Islet of Langerhans (tissue), 1 donor: ENCODE data around the gene TASP1.
"Not testable (repeated sequence)": the region's sequence is repeated elsewhere in the genome, so short reads cannot be mapped to it uniquely, and the experiment has no call there.

Source experiments
- FAIRE-seq: peaks from one replicate; lab custom pipeline; 2011; peaks lifted over from hg19 to GRCh38; lab: Jason Lieb, UNC

TASP1 gene

DNA sequence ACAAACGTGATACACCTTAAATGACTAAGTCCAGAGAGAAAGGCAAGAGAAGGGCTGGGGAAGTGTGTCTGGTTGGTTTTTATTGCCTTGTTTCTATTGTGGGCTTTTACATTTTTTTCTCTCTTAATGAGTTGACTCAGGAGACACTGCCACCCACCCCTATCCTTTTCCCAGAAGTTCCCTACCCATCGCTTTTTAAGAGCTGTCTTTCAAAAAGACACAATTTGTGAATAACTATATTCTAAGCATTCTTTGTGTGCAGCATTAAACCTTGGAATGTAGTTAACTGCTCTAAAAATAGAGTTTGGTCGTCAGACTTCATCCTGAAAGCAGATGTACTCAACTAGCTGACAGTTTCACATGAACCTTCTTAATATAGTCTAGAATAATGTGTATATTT is 242.7 kb downstream of the TASP1 start:
- FAIRE-seq: no peak

DNA sequence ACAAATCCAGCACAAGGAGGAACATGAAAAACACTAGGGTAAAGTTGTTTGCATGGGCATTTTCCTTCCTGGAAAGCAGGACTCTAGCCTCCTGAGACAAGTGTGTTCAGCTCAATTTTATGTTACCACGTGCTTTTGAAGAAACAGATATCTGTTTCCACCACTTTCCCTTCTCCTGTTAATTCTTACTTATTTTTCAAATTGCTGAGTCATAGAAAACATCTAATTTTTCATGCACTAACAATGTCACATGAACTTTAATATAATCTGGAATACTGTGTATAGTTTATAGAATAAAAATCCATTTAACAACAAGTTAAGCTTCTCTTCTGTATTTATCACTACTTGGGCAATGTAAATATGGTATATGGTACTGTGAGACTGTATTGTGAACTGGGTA is 243.5 kb downstream of the TASP1 start:
- no peak for FAIRE-seq

DNA sequence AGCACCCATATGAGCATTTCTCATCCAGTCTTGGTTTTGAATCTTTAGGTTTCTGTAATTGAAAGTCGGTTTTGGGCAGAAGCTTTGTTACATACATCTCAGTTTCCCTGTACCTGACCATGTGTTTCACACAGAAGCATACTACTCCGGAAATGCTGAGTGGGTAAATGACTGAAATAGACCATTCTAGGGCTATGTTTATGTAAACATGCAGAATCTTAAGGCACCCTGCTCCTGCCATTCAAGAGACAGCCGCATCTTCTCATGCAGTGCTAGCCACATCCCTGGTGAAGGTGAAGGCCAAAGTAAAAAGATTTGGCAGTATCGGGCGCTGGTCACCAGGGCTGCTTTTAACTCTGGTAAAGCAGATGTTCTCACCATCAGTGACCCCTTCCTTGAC is 246.3 kb downstream of the TASP1 start:
- no peak for FAIRE-seq

DNA sequence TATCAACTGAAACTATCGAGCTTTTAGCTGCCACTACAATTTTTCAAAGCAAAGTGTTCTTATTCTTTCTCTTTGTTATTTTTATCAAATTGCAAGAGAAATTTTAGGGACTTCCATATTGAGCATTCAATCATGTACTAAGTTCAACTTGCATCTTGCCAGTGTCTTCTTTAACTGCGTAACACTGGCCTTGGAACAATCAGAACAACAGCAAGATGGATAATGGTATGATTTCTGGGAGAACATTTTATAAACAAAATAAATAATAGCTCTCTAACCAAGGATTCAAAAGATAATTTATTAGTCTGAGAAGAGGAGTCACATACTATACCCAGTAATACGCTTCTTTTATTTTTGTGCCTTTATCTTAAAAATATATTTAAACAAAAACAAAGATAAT is 249.6 kb downstream of the TASP1 start:
- no peak for FAIRE-seq

DNA sequence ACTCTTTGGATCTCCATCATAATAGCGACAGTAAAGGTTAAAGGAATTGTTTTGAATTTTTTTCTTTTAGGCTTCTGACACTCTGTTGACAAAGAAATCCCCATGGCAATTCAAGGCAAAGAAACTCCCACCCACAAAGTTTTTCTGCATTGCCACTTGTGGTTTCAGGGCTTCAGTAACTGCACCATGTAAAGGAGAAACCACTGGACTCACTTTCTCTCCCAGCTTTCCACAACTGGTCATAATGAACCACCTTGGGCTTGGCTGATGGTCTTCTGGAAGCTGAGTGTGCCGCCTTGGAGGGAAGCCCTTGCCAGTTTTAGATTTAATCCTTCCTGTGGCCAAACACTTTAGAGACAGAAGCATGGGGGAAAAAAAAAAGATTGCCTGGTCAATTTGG is 254.6 kb downstream of the TASP1 start:
- FAIRE-seq: no peak

DNA sequence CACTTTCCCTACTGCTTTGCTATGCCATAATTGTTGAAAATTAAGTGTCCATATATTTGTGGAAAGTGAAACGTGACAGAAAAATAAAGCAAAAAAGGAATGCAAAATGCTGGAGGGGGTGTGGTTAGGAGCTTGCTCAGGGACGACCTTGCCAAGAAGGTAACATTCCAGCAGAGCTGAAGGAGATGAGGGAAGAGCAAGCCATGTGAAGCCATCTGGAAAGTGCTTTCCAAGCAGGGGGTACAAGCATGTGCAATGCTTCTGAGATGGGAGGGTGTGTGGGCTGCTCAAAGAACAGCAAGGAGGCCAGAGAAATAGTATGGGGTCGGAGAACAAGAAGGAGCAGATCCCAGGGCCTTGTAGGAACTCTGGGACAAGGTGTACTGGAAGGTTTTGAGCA is 255.9 kb downstream of the TASP1 start:
- no peak for FAIRE-seq

DNA sequence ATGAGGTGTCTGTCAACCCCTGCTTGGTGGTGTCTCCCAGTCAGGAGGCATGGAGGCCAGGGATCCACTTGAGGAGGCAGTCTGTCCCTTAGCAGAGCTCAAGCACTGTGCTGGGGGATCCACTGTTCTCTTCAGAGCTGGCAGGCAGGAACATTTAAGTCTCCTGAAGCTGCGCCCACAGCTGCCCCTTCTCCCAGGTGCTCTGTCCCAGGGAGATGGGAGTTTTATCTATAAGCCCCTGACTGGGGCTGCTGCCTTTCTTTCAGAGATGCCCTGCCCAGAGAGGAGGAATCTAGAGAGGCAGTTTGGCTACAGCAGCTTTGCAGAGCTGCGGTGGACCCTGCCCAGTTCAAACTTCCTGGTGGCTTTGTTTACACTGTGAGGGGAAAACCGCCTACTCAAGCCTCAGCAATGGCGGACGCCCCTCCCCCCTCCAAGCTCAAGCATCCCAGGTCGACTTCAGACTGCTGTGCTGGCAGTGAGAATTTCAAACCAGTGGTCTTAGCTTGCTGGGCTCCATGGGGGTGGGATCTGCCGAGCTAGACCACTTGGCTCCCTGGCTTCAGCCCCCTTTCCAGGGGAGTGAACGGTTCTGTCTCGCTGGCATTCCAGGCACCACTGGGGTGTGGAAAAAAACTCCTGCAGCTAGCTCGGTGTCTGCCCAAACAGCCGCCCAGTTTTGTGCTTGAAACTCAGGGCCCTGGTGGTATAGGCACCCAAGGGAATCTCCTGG is 258.1 kb downstream of the TASP1 start:
- not testable (repeated sequence) for FAIRE-seq

DNA sequence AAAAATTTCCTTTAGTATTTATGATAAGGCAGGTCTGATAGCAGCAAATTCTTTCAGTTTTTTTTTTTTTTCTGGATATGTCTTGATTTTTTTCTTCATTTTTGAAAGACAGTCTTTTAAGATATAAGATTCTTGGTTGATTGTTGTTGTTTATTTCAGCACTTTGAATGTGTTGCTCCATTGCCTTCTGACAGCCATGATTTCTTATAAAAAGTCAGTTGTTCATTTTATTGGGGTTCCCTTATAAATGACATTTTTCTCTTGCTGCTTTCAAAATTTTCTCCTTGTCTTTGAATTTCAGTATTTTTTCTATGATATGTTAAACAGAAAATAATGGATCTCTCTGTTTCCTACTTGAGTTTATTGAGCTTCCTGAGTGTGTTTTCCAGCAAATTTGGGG is 265.3 kb downstream of the TASP1 start:
- no peak for FAIRE-seq

DNA sequence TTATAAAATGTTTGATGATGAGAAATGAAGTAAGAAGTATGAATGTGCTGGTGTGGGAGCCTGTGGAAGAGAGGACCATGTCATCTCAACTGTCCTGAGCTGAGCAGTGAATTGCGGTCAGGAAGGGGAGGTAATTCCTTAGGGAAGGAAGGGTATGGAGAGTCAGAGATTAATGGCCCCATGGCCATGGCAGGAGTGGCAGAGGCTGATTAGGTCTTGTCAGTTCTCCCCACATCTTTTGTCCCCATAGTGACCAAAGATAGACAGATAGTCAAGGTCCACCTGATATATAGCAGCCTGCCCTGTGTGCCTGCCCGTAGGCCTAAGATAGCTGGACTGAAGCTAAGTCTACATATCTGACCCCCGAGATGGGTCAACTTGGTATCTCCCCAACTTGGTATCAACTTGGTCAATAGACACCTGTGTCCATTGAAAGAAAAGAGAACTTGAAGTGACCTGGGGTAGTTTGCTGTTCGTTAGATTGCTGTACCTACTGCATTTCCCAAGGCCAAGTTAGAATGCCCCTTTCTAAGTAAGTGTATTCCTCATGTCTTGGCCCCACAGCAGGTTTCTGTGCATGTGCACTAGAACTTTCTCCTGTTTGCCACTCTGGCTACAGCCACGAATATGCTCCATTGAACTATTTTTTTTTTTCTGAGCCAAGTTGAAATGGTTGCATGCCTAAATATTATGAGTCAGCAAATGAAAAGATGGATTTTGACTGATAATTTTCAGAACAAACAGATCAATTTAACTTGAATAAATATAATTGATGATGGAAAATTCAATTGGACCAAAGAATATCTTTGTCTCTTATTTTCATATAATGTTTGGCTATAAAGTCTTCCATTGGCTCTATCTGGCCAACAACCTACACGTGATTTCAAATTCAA is 274.2 kb downstream of the TASP1 start:
- FAIRE-seq: no peak

DNA sequence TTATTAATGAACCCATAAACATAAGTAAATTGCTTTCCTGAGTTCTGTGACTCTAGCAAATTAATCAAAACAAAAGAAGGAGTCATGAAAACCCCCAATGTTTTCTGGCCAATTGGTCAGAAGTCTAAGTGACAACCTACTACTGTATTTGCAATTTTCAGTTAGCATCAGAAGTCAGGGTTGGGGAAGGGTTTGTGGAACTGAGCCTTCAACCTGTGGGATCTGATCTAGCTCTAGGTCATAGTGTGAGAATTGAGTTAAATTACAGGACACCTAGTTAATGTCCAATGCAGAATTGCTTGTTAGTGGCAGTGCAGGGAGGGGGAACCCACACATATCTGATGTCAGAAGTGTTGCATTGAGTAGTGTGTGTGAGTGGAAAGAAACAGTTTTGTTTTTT is 275.3 kb downstream of the TASP1 start:
- FAIRE-seq: no peak

DNA sequence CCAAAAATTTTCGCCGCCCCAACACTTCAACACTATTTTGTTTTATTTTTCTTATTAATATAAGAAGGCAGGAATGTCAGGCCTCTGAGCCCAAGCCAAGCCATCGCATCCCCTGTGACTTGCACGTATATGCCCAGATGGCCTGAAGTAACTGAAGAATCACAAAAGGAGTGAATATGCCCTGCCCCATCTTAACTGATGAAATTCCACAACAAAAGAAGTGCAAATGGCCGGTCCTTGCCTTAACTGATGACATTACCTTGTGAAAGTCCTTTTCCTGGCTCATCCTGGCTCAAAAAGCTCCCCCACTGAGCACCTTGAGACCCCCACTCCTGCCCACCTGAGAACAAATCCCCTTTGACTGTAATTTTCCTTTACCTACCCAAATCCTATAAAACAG is 276.6 kb downstream of the TASP1 start:
- not testable (repeated sequence) for FAIRE-seq

DNA sequence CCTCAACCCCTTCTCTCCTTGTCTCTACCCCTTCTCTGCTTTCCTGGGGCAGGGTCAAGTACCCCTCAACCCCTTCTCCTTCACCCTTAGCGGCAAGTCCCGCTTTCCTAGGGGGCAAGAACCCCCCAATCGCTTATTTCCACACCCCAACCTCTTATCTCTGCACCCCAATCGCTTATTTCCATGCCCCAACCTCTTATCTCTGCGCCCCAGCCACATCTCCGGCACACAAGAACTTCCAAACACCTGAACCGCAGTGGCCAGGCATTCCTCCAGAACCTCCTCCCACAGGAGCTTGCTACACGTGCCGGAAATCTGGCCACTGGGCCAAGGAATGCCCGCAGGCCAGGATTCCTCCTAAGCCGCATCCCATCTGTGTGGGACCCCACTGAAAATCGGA is 279.8 kb downstream of the TASP1 start:
- FAIRE-seq: not testable (repeated sequence)

DNA sequence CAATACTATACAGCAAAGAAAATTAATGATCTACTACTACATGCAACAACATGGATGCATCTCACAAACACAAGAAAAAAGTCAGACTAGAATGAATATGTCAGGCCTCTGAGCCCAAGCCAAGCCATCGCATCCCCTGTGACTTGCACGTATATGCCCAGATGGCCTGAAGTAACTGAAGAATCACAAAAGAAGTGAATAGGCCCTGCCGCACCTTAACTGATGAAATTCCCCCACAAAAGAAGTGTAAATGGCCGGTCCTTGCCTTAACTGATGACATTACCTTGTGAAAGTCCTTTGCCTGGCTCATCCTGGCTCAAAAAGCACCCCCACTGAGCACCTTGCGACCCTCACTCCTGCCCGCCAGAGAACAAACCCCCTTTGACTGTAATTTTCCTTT is 280.9 kb downstream of the TASP1 start:
- FAIRE-seq: not testable (repeated sequence)

DNA sequence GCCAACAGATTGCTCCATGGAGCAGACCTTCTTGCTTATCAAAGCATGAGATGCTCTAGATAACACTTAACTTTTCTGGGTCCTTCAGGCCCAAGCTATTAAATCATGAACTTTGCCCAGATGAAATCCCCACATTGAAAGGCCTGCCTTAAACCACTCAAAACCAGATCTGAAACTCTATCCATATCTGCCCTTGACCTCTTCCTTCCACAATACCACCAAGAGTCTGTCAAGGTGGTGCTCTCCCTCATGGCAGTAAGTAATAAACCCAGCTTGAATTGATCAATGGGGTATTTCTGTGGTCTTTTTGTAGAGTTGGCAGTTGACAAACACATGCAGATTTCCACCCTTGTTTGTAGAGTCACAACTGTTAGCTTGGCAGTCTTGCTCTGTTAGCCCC is 282.1 kb downstream of the TASP1 start:
- no peak for FAIRE-seq

DNA sequence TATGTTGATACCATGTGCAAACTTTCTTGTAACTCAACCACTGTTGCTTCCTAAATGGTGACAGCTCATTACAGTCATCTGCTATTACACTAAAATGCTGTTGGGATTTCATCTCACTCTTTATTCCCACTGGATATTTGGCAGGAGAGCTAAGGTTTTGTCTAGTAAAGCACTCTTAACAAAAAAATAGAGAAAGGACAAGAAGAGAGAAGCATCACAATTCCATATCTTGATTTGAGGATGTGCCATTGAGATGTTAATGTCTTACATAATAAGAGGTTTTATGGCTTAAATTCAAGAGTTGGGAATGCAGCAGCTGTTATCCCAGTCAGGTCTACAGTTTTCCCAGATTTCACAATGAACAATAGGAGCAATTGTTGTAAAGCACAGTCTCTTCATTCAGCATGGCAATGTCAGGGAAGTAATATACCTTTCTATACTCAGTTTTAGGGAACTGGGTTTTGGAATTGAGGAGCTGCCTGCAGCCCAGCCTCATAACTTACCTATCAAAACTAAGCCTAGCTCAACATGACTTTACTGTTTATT is 282.7 kb downstream of the TASP1 start:
- FAIRE-seq: no peak

DNA sequence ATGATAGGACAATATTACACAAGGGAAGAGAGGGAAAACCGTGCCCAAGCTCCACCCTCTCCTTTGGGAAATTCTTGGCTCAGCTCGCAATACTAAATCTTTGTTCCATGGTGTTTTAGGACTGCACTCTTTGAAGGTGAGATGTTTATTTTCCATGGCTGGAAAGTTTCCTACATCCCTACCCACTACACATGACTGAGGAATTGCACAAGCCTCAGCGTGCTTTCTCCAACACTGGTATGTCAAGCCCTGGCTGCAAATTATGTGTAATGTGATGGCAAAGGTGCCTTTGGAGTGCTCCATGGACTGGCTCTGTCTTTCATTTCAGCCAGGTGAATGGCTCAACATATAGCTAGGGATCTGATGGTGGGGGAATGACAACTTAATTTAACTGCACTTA is 283.3 kb downstream of the TASP1 start:
- no peak for FAIRE-seq

DNA sequence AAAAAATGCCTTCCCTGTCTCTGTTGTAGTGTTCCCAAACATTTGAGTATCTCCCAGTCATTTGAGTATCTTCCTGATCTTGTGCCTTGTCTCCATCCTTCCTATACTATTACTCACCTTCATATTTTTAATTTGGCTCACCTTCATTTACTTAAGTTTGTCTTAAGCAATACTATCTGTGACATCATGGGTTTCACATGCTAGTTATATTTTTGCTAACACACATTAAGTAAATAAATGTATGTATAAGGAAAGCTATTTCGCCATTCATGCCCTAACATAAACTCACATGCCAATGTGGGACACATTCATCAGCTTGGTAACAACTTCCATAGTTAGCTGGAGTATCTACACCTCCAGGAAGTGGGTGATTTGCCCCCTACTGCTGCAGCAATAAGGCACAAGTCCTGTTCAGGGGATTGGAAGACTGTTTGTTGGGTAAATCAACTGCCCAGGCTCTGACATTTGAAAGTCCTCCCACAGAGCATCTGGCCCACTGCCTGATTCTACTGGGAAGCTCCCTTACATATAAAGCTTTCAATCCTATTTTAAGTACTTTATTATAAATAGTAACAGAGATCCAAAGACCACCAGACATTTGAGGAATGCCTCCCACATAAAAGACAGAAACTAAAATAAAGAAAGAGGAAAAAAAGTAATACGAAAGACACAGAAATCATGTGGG is 285.3 kb downstream of the TASP1 start:
- no peak for FAIRE-seq

DNA sequence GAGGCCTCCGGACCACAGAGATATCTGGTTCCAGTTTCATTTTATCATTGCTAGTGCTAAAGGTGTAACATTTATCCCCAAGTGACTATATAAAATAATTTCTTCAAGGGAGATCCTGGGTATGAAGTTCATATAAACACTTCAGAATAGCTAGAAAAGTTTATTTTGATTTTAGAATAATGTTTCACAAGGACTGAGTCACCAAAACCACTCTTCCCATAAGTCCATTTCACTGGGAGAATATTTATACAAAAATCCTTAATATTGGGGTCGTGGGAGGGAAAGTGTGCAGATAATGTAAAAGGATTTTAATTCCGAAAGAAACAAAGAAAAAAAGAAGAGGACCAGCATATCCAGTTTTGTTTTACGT is 289.5 kb downstream of the TASP1 start:
- no peak for FAIRE-seq

DNA sequence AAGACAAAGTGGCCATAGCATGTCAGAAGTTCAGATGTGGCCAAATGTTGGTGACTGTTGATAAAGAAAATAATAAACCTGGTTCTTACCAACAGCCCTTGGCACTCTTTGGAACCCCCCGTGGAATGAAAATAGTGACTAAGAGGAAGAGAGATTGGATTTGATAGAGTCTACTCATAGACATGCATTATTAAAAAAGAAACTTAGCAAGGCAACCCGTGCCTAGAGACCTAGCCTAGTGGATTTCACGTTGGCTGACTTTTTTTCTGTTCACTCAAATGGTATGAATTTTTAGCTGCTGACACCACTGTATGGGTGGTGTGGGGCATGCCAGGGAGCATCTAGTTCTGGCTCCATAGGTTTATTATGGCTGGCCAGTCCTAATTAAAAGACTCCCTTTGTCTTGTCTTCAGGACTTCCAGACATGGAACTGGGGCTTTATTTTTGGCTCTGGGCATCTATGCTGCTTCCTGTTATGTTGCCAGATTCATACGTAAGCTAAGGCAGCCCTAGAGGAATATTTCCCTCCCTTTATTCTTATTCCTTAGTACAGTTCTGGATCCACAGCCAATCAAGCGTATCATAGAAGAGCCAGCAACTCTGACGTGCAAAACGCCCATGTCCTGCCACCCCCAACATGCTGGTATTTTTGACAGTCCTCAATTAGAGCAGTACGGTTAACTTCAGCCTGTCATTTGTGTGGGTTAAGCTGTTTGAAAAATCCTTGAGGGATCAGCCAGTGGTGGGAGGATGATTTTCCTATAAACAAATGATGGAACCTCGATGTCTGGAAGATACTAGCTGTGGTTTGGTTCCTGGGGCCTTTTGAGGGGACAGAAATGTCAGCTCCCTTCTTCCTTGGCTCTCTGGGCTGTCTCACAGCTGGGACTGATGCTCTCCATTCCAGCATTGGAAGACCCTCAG is 290.2 kb downstream of the TASP1 start:
- no peak for FAIRE-seq

DNA sequence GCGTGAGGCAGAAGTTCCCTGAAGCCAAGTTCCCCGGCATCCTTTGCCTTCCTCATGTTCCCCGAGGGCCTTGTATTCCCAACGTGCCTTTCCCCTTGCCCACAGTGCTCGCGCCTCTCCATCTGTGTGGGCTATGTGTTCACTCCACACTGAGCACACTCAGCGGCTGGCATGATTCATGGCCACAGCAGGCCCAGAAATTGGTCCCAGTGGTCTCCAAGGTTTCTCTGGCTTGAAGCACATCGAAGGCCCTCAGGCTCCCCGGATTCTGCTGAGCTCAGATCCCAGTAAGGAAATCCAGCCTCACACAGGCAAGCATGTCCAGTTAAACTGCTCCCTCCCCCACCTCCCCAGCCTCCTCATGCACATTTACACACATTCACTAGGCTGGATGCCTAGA is 294.1 kb downstream of the TASP1 start:
- FAIRE-seq: no peak

DNA sequence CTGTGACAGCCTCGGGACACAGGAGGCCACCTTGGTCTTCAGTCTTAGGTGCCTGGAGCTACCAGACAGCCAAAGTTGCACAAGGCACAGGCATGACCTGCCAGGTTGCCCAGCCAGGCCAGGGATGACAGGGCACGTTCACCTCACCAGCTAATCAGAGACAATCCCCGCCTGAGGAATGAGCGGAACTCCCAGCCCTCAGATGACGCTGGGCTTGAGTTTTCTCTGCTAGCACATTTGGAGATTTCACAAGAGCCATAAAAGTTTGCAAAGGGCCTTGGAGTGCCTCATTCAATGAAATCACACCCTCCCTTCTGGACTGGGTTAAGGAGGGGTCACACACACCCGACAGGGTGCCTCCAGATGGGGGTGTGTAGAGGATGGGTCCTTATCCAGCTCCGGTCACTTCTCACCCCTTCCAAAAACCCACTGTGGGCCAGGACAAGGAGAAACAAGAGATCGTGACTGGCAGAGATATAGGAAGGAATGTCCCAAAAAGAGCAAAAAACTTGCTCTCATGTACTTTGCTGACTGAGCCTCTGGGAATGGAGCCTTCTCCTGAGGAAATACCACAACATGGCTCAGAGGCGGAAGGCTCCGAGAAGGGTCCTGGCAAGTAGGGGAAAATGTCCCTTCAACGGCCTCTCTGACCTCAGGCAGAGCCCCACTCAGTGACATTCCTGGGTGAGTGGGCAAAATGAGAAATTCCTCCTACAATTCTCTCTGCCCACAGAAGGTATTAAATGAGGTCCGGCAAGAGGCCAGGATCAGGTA is 296.1 kb downstream of the TASP1 start:
- no peak for FAIRE-seq
